GM18499 (cell line): ENCODE results near the gene GPR108.

Experiments used
- ATAC-seq: cut with Tn5 transposase; IDR thresholded peaks from one replicate; pipeline ENCODE4 v1.9.1; 2021; ENCODE audit warnings: moderate number of reproducible peaks; ENCODE audit not compliant: insufficient read depth, unreplicated experiment

The GPR108 gene

GRCh38 chr19:6738787-6739389 lies 1.5 kb upstream of the GPR108 start:
- ATAC-seq: no peak

DNA sequence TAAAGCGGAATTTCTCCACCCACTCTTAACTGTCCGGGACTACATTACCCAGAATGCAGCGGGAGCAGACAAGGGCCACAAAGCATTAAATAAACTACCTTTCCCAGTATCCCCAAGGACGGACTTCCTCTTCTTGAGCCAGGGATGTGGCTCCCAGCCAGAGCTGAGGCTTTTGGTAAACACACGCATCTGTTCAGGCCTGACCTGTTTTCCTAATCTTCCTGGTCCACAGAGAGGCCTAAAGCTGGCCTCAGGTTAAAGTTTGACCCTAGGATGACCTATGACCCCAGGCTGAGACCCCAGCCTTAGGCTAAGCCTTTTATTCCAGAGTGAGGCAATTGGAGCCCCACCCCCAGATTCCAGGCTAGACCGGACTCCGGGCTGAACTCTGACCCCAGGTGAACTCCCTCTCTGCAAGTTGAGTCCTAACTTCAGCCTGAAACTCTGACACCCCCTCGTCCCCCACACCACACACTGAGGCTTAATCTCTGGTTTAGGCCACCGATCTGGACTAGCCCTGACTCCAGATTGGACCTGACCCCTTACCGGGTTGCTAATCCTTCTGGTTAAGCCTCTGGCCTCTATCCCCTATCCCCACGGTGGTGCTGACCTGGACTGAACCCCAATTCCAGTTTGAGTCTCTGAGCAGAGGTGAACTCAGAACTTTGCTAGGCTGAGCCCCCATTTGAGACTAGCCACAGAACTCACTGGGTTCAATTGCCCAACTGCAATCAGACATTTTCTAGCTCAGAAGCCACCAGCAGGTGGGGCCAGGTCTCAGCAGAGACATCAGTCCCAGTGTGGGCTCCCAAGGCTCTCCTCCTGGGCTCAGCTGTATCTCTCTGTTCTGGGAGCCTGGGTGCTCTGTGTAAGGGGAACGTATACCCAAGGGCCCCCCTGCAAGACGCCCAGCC lies 750 bp upstream of the GPR108 start:
- no peak for ATAC-seq

DNA sequence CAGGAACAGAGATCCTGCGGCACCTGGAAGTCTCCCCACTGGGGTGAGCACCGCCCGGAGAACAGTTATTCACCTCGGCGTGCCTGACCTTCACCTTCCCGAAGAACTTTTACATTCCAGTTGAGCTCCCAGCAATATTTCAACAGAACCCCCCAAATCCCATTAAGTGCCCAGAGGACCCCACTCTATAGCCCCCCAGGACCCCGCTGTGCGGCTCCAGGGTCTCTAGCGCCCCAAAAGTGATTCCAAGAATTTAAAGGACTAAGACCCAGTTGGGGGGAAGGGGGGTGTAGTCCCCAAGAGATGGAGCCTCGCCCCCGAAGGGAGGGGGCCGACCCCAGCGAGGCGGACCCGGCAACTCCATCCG lies 480 bp downstream of the GPR108 start:
- ATAC-seq: no peak

DNA sequence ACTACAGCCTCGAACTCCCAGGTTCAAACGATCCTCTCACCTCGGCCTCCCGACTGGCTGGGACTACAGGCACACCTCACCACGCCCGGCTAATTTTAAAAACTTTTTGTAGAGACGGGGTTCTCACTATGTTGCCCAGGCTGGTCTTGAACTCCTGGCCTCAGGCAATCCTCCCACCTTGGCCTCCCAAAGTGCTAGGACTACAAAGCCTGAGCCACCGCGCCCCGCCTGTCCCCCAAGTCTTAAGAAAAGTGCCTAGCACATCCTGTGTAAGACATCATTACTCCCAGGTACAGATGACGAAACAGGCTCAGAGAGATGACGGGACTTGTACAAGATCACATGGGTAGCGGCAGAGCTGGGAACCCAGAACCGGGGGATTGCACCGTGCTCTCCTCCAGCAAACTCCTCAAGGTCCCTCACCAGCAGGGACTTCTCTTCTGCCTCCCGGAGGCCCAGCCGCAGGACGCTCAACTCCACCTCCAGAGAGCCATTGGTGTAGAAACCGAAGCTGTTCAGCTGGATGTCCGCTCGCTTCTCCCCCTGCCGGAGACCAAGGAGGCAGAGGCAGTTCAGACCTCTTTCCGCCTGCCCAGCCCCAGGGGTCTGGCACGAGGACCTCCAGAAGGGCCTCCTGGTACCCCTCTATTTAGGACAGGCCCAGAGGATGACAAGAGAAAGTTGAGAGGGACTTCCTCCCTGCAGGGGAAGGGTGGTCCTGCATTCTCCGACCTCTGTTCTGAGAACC lies 1.0 kb downstream of the GPR108 start:
- no peak for ATAC-seq

- no peak for ATAC-seq
These were observed 2.0 kb downstream of the GPR108 start for GRCh38 chr19:6735181-6735911.

DNA sequence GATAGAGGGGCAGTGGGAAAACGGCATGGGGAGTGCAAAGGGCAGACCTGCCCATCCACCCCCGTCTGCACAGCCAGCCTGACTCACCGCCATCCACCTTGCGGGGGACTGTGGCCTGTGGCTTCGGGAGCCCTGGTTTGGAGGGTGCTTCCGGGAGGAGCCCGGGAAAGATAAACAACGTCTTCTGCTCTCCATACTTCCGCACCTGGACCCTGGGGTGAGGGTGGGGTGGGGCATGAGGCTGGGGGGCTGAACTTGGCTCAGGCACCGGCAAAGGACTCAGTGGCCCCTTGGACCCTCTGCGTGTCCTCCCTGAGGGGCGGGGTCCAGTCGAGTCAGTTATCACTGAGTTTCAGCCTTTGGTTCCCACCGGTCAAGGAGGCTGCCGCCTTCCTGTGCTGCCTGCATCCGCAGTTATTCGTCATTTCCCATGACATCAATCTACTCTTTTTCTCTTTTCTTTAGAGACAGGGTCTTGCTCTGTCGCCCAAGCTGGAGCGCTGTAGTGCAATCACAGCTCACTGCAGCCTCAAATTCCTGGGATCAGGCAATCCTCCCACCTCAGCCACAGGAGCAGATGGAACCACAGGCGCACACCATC lies 3.2 kb downstream of the GPR108 start:
- ATAC-seq: no peak

DNA sequence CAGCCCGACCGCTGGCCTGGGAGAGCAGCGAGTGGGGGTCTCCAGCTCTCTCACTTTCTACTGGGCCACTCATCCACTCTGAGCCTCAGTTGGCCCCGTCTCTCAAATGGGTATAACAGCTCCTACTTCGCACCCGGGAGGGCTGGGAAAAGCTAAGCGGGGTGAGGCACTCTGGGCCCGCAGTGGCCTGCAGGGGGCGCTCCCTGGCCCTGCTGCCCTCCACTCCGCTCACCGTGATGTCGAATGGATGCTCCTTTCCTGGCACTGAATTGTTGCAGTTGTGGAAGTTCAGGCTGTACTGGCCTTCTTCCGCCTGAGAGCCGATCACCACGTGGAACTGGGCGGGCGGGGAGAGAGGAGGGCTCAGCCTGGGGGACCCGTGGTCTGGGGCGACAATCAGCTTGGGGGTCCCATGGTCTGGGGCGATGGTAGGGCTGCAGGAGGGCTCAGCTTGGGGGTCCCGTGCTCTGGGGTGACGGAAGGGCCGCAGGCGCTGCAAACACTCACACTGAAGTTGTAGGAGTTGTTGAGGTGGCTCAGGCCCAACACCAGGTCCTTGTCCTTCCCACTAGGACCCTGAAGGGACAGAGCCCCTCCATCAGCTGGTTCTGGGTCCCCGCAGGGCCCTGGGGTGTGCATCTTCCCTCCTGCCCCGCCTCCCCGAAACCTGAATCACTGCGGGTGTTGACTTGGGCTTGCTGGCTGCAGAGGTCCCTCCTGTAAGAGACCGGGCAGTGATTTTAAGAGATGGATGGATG lies 3.9 kb downstream of the GPR108 start:
- ATAC-seq: no peak

DNA sequence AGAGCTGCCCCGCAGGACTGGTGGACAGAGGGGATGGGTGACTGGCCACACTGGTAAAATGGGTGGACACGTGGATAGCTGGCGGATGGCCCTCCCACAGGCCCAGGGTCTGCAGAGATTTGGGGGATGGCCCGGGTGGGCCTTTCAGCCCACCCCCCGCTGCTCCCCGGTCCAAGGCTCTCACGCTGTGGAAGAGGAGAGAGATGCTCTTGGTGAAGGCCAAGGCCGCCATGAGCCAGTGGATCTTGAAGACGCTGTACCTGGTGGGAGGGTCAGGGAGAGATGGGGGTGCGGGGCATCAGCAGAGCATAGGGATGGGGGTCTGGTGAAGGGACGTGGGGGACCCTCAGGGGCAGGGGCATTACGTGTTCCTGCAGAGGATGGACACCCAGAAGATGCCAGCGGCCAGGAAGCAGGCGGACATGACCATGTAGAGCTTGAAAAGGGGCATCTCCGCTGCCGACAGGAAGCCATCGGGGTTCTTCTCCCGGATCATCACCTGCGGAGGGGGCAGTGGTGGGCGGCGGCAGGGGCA lies 4.5 kb downstream of the GPR108 start:
- no peak for ATAC-seq

DNA sequence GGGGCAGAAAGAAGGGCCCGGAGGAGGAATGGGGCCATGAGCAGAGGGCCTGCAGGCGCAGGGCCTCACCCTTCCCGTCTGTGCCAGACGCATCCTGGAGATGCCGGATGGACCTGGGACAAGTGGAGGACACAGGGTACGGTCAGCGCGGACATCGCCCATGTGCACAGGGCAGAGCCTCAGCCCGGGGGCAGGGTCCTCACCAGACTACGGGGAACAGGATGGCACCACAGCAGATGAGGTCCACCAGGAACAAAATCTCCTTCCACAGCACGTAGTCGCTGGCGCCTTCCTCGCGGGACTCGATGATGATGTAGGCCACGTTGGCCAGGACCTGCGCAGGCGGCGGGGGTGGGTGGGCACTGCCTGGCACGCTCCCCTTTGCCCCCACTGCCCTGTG lies 5.6 kb downstream of the GPR108 start:
- ATAC-seq: no peak

GRCh38 chr19:6730941-6731670 lies 6.3 kb downstream of the GPR108 start:
- no peak for ATAC-seq

- no peak for ATAC-seq
These were observed 7.1 kb downstream of the GPR108 start for GRCh38 chr19:6730153-6730804.

DNA sequence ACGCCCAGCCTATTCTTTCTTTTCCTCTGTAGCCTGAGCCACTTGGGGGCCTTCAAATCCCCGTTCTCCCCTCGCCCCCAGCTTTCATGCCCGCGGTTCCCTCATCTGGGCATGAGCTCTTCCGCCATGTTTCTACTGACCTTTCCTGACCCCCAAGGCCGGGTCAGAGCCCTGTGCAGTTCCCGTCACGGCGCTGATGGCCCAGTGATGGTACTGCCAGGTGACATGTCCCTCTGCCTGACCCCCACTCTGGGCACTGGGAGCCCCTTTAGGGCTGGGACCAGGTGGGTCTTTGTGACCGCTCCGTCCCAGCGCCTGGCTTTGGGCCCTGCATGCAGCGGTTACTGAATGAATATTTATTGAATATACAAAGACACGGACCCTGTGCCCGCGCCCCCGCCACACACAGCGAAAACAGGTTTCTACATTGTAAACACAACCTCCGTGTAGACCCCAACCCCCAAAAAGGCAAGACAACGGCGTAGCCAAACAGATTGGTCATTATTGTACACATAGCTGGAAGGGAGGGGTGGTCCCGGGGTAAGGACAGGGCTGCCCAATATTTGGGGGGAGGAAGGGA lies 7.7 kb downstream of the GPR108 start:
- ATAC-seq: no peak

GRCh38 chr19:6728346-6728745 lies 9.0 kb downstream of the GPR108 start:
- no peak for ATAC-seq

DNA sequence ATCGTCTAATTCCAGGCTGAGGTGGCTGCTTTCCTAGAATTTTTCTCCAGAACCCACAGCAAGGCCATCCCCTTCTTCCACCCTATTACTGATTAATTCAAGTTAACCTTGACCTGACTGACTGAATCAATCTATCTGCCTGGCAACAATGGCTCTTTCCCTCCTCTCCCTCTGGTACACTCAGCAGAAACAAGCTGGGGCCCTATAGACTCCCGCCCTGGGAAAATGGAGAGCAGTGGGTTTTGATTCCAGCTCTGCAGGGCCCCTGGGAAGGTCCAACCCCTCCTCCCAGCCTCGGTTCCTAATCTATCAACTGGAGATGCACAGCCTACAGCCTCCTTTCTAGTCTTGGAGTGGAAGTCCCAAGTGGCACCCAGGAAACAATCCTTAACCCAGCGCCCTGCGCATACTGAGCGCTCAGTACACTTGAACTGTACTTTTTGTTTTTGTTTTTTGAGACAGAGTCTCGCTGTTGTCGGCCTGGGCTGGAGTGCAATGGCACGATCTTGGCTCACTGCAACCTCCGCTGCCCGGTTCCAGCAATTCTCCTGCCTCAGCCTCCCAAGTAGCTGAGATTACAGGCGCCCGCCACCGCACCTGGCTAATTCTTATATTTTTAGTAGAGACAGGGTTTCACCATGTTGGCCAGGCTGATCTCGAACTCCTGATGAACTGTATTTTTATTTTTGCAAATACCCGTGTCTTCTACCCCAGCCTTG lies 11.7 kb downstream of the GPR108 start:
- no peak for ATAC-seq

GRCh38 chr19:6724631-6725492 lies 12.5 kb downstream of the GPR108 start:
- no peak for ATAC-seq

DNA sequence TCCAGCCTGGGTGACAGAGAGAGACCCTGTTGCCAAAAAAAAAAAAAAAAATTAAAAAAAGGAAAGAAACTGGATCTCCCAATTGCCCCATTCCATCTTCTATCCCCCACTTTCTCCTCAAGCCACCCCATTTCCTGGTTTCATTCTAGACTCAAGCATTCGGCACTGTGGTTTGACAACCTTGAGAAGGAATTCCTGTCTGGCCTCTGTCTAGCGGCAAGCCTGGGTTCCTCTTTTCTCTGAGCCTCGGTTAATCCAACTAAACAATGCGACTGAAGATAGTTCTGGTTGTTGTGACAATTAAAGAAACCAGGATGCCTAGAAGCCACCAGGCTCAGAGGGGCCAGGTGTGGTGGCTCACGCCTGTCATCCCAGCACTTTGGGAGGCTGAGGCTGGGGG lies 13.6 kb downstream of the GPR108 start:
- no peak for ATAC-seq
